Muscle of leg (tissue), 11 donors: Measurements from ENCODE around the gene DENND10. TPM values are rescaled to one million over a fixed set of nuclear protein-coding genes. Genes with fewer than 3 reads are reported as not detected.
"Not testable (repeated sequence)": the region's sequence is repeated elsewhere in the genome, so short reads cannot be mapped to it uniquely, and the experiment has no call there.

ENCODE experiments used
- DNase-seq: peaks from one replicate; pipeline ENCODE4 v3.0.0; 2013
- H3K27ac ChIP-seq: one replicate; pipeline ENCODE4 v1.5.1; 2013; ENCODE audit warnings: mild to moderate bottlenecking, low read length, control low read depth
- H3K27me3 ChIP-seq: one replicate; pipeline ENCODE4 v1.6.1; 2013; ENCODE audit warnings: low read length; ENCODE audit not compliant: control insufficient read depth, insufficient read depth
- H3K36me3 ChIP-seq: one replicate; pipeline ENCODE4 v1.6.1; 2013; ENCODE audit warnings: low read length; ENCODE audit not compliant: control insufficient read depth, insufficient read depth
- H3K4me1 ChIP-seq: one replicate; pipeline ENCODE4 v1.6.1; 2013; ENCODE audit warnings: low read length; ENCODE audit not compliant: control insufficient read depth, insufficient read depth
- H3K4me3 ChIP-seq: one replicate; pipeline ENCODE4 v1.5.1; 2013; ENCODE audit warnings: low read length, control low read depth
- H3K9me3 ChIP-seq: replicated peaks from 2 replicates; pipeline ENCODE4 v1.6.1; 2013; ENCODE audit warnings: low read depth, low read length; ENCODE audit not compliant: control insufficient read depth
- WGBS: methylation state at CpG from one replicate; pipeline ENCODE4 v1.1.5; 2013; ENCODE audit warnings: missing lambda C conversion rate; ENCODE audit not compliant: insufficient coverage; 5-methylcytosine and 5-hydroxymethylcytosine counted together
- polyA plus RNA-seq, 8 donors: library from polyadenylated mRNA; unstranded; fragments of 120-200 nt; gene quantifications; one replicate each; pipeline versions ENCODE4 v1.2.1 to v1.2.3, GENCODE V29; 2013; ENCODE audit warnings: inconsistent platforms in 1 of 8, low replicate concordance in 1 of 8; ENCODE audit not compliant: insufficient read length in 8 of 8, insufficient read depth in 1 of 8
- total RNA-seq: library from RNA; stranded (reverse); fragments of 120-200 nt; gene quantifications from one replicate; pipeline ENCODE4 v1.2.4, GENCODE V29; 2013

The DENND10 gene
- total and polyA plus RNA-seq, 9 donors = 24.7 to 38.5 (median 33.0) TPM

DNA sequence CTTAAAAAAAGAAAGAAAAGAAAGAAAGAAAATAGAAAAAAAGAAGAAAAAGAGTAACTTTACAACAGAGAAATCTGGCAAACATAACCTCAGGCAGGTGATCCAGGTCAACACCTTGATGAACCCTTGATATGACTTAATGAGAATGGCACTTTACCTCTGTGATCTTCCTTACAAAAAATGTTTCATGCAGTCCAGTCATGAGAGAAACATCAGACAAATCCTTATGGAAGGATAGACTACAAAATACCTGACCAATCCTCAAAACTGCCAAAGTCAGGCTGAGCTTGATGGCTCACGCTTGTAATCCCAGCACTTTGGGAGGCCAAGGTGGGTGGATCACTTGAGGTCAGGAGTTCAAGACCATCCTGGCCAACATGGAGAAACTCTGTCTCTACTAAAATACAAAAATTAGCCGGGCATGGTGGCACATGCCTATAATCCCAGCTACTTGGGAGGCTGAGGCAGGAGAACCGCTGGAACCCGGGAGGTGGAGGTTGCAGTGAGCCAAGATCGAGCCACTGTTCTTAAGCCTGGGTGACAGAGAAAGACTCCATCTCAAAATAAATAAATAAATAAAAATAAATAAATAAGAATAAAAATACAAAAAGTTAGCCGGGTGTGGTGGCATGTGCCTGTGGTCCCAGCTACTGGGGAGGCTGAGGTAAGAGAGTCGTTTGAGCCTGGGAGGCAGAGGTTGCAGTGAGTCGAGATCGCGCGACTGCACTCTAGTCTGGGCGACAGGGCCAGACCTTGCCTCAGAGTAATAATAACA, 7.1 kb upstream of the DENND10 start:
- DNase-seq, H3K27me3 ChIP-seq, H3K36me3 ChIP-seq, H3K4me3 ChIP-seq, H3K9me3 ChIP-seq, H3K27ac ChIP-seq, H3K4me1 ChIP-seq: not testable (repeated sequence)
- 85% methylated on average over 3 of the region's 12 CpGs for WGBS

DNA sequence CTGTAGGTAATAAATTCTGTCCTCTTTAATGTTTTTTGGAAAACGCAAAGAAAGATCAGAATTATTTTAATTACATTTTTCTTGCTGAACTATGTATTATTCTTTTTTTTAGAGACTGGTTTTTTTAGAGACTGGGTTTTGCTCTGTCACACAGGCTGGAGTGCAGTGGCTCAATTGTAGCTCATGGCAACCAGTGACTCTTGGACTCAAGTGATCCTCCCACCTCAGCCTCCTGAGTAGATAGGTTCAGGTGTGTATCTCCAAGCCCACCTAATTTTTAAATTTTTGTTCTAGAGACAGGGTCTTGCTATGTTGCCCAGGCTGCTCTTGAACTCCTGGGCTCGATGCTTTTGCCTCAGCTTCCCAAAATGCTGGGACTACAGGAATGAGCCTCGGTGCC, 5.3 kb upstream of the DENND10 start:
- WGBS = no CpG with 5 or more reads among the region's 3 CpGs
- DNase-seq = no peak
- Histone ChIP-seq H3K9me3 (no peaks in the 10 kb centered on the region), H3K4me1 (no peaks in the 10 kb centered on the region), H3K4me3 (no peak overlapping the region), H3K27me3 (no peaks in the 10 kb centered on the region), H3K36me3 (no peaks in the 10 kb centered on the region), H3K27ac (no peak overlapping the region)

DNA sequence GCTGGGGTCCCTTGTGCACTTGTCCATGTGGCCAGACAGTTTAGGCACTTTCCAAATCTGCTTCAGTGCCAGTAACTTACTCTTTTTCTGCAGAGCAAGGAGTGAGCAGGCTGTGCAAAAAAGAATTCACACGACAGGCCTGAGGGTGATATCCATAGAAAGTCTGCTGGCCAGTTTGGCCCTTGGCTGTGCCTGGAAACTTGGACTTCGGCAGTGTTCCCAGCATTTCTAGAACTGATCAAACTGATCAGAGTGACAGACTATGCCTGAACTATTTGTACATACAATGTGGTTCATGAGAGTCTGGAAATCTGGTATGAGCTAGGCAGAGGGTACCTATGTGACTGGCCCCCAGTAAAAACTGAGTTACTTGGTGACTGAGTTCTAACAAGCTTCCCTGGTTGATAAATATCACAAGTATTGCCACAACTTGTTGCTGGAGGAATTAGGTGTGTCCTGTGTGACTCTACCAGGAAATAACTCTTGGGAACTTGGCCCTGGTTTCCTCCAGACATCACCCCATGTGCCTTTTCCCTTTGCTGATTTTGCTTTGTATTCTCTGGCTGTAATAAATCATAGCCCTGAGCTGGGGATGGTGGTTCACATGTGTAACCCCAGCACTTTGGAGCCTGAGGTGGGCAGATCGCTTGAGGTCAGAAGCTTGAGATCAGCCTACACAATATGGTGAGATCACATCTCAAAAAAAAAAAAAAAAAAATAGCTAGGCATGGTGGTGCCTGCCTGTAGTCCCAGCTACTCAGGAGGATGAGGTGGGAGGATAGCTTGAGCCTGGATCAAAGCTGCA, 3.3 kb upstream of the DENND10 start:
- H3K27ac ChIP-seq = no peak overlapping the region
- no peaks in the 10 kb centered on the region for H3K27me3 ChIP-seq
- no peak for DNase-seq
- H3K9me3 ChIP-seq = no peaks in the 10 kb centered on the region
- H3K4me3 ChIP-seq = no peak overlapping the region
- H3K4me1 ChIP-seq = peaks cover 6% of the 10 kb centered on the region
- WGBS = 67% methylated on average over 1 of the region's 3 CpGs
- H3K36me3 ChIP-seq = no peaks in the 10 kb centered on the region

DNA sequence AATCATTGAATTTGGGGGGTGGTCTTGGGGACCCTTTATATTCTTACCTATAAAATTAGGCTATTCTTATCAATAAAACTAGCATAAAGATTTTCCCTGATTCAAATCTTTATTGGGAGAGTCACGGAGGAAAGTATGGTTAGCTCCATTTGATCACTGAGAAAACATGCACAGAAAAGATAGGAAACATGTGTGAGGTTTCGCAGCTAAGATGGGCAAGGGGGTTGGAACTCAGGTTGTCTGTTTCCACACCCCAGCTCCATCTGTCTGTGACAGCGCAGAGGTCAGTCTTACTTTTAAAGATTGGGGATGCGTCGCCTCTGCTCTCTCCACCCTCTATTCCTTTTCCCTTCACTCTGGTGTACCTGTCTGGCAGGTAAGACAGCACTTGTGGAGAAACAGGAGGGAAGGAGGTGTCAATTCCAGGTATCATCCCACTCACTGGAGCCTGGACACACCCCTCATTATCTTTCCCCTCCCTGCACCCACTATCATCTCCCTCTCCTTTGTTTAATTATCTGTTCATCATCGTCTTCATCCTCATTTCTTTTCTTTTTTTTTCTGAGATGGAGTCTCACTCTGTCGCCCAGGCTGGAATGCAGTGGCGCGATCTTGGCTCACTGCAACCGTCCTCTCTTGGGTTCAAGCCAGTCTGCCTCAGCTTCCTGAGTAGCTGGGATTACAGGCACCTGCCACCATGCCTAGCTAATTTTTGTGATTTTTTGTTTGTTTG, 2.4 kb upstream of the DENND10 start:
- Histone ChIP-seq H3K36me3 (peaks cover 2% of the 10 kb centered on the region), H3K4me3 (no peak overlapping the region), H3K9me3 (no peaks in the 10 kb centered on the region), H3K27me3 (no peaks in the 10 kb centered on the region), H3K27ac (no peak overlapping the region), H3K4me1 (peaks cover 6% of the 10 kb centered on the region)
- WGBS = 60% methylated on average over 2 of the region's 10 CpGs
- DNase-seq = no peak

DNA sequence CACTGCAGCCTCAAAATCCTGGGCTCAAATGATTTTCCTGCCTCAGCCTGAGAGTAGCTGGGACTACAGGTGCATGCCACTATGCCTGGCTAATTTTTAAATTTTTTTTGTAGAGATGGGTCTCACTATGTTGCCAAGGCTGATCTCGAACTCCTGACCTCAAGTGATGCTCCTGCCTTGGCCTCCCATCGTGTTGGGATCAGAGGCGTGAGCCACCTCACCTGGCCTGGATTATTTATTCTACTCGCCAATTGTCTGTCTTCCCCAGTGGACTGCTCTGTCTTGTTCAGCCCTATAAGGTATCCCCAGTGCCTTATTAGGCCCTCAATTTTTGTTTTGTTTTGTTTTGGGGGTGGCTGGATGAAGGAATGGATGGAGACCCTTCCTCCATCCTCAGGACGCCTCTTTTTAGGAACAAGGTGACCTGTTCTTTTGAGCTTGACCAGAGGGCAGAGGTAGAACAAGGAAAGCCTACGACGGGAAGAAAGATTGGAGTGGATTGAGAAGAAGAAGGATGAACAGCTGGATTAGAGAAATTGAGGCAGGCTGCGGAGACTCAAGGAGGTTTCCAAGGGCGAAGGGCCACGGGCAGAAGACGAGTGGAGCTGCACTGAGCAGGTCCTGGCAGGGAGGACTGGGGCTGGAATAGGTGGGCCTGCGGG, 541 bp upstream of the DENND10 start:
- 47% methylated on average over 12 of the region's 12 CpGs for WGBS

DNA sequence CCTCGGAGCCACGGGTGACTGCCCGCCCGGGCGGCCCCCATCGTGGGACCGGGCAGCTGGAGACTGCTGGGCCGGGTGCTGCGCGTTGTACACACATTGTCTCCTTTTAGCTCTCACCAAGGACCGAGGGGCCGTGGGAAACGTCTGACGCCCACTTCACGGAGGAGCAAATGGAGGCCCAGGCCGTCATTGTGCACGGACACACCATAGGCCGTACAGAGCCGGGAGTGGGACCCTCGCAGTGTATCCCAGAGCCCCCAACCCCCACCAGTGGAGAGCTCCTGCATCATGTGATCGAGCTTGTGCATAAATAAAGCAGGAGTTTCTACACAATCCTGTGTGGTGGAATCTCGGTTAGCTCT, 722 bp downstream of the DENND10 start:
- Histone ChIP-seq H3K4me1 (peaks cover 6% of the 10 kb centered on the region), H3K4me3 (peak overlapping the region; percentile 62), H3K27me3 (no peaks in the 10 kb centered on the region), H3K36me3 (peaks cover 10% of the 10 kb centered on the region), H3K27ac (peak overlapping the region; percentile 35), H3K9me3 (no peaks in the 10 kb centered on the region)
- 0% methylated on average over 15 of the region's 22 CpGs for WGBS
- peak; percentile 31 for DNase-seq

More for the DNA sequence above, 541 bp upstream of the DENND10 start:
- peaks cover 6% of the 10 kb centered on the region for H3K4me1 ChIP-seq
- H3K9me3 ChIP-seq = no peaks in the 10 kb centered on the region
- peaks cover 6% of the 10 kb centered on the region for H3K36me3 ChIP-seq
- no peaks in the 10 kb centered on the region for H3K27me3 ChIP-seq
- DNase-seq = no peak
- no peak overlapping the region for H3K27ac ChIP-seq
- H3K4me3 ChIP-seq = no peak overlapping the region

DNA sequence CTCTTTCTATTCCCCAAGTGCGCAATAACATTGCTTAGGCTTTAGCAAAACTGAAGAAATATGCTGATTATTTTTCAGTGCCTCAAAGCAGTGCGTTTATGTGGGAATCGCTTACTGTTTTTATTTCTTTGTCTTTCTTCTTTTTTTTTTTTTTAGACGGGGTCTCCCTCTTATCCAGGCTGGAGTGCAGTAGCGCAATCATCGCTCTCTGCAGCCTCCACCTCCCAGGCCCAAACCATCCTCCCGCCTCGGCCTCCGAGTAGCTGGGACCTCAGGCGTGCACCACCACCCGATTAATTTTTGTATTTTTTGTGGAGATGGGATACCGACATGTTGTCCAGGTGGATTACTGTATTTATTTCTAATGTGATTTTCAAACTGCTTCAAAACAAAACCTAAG, 1.2 kb downstream of the DENND10 start:
- no peaks in the 10 kb centered on the region for H3K9me3 ChIP-seq
- DNase-seq = no peak
- no peaks in the 10 kb centered on the region for H3K27me3 ChIP-seq
- peaks cover 6% of the 10 kb centered on the region for H3K4me1 ChIP-seq
- 60% methylated on average over 1 of the region's 12 CpGs for WGBS
- peak overlapping the region; percentile 62 for H3K4me3 ChIP-seq
- no peak overlapping the region for H3K27ac ChIP-seq
- peaks cover 15% of the 10 kb centered on the region for H3K36me3 ChIP-seq

DNA sequence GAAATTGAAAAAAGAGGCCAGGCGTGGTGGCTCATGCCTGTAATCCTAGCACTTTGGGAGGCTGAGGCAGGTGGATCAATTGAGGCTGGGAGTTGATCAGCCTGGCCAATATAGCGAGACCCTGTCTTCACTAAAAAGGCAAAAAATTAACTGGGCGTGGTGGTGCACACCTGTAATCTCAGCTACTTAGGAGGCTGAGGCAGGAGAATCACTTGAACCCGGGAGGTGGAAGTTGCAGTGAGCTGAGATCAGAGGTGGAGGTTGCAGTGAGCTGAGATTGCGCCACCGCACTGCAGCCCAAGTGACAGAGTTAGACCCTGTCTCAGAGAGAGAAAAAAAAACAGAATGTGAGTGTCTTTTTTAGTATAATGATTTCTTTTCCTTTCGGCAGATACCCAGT, 2.0 kb downstream of the DENND10 start:
- H3K27ac ChIP-seq, H3K27me3 ChIP-seq, H3K9me3 ChIP-seq, DNase-seq, H3K4me3 ChIP-seq, H3K4me1 ChIP-seq: not testable (repeated sequence)
- WGBS = 95% methylated on average over 6 of the region's 7 CpGs
- peaks cover 21% of the 10 kb centered on the region for H3K36me3 ChIP-seq

DNA sequence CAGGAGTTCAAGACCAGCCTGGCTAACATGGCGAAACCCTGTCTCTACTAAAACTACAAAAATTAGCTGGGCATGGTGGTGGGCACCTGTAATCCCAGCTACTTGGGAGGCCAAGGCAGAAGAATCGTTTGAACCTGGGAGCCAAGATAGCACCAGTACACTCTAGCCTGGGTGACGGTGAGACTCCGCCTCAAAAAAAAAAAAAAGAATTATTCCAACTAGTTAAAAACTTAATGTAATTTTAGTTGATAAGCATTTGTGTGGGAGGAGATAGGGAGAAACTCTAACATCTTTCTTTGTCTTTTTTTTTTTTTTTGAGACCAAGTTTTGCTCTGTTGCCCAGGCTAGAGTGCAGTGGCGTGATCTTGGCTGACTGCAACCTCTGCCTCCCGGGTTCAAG, 3.2 kb downstream of the DENND10 start:
- peaks cover 22% of the 10 kb centered on the region for H3K36me3 ChIP-seq
- not testable (repeated sequence) for DNase-seq, H3K27ac ChIP-seq, H3K4me3 ChIP-seq, H3K9me3 ChIP-seq, H3K4me1 ChIP-seq, H3K27me3 ChIP-seq
- WGBS = 100% methylated on average over 1 of the region's 6 CpGs

DNA sequence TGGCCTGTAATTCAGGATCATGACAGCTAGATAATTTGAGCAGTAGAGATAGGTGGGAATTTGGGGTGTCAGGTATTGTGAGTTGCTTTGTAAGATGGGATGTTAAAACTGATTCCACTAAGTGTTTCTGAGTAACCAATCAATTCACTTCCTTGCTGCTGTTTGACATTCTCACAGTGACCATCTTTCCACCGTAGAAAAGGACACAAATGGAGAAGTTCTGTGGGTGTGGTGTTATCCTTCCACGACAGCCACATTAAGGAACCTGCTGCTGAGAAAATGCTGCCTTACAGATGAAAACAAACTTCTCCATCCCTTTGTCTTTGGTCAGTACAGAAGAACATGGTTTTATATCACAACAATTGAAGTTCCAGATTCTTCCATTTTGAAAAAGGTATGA, 3.9 kb downstream of the DENND10 start:
- H3K27ac ChIP-seq, H3K4me3 ChIP-seq, H3K9me3 ChIP-seq, H3K4me1 ChIP-seq, H3K27me3 ChIP-seq, DNase-seq: not testable (repeated sequence)
- peaks cover 28% of the 10 kb centered on the region for H3K36me3 ChIP-seq
- no CpG with 5 or more reads among the region's 2 CpGs for WGBS
